Sigmoid colon (tissue), 7 donors: ENCODE measurements around the gene CITED1. TPM values are rescaled to one million over a fixed set of nuclear protein-coding genes. Genes with fewer than 3 reads are reported as not detected.
"Not testable (repeated sequence)": the region's sequence is repeated elsewhere in the genome, so short reads cannot be mapped to it uniquely, and the experiment has no call there.

Source experiments
- DNase-seq: peaks from one replicate; pipeline ENCODE4 v3.0.0-alpha.2; 2019
- H3K27ac ChIP-seq, 4 donors: fragments of 200-600 bp; sonication (generic); one replicate each; pipeline ENCODE4 v1.5.1; 2016 to 2019; ENCODE audit warnings: mild to moderate bottlenecking in 1 of 4
- H3K27me3 ChIP-seq, 3 donors: fragments of 200-600 bp; sonication (generic); one replicate each; pipeline ENCODE4 v1.5.1; 2019; ENCODE audit warnings: mild to moderate bottlenecking in 1 of 3
- H3K36me3 ChIP-seq, 4 donors: fragments of 200-600 bp; sonication (generic); one replicate each; pipeline ENCODE4 v1.5.1; 2016 to 2019
- H3K4me1 ChIP-seq, 4 donors: fragments of 200-600 bp; sonication (generic); one replicate each; pipeline ENCODE4 v1.5.1; 2017 to 2019
- H3K4me3 ChIP-seq, 4 donors: fragments of 200-600 bp; sonication (generic); one replicate each; pipeline ENCODE4 v1.5.1; 2017 to 2019; ENCODE audit warnings: mild to moderate bottlenecking in 2 of 4, moderate library complexity in 1 of 4
- H3K9me3 ChIP-seq, 4 donors: fragments of 200-600 bp in 3 of 4; sonication (generic) in 3 of 4; one replicate each; pipeline versions ENCODE4 v1.5.1 to v1.6.1; 2013 to 2019
- EP300 ChIP-seq, 4 donors: sonication (generic); formaldehyde crosslinking; IDR thresholded peaks; one replicate each; pipeline ENCODE4 v1.6.1; 2017; ENCODE audit warnings: antibody characterized with exemption in 4 of 4
- POLR2A ChIP-seq, 2 donors: fragments of 450-650 bp; IDR thresholded peaks; one replicate each; pipeline ENCODE4 v1.6.1; 2016; ENCODE audit warnings: antibody characterized with exemption in 2 of 2, mild to moderate bottlenecking in 2 of 2, moderate library complexity in 2 of 2
- POLR2AphosphoS5 ChIP-seq, 4 donors: sonication (generic); formaldehyde crosslinking; IDR thresholded peaks; one replicate each; pipeline ENCODE4 v1.6.1; 2017; ENCODE audit warnings: antibody characterized with exemption in 4 of 4
- WGBS, 2 donors: extraction: QIAGEN DNeasy Blood & Tissue Kit; methylation state at CpG; one replicate each; pipeline ENCODE4 v1.1.7; 2013; 5-methylcytosine and 5-hydroxymethylcytosine counted together
- intact Hi-C: fragments of 100-400 bp; cut with DNase I; formaldehyde crosslinking; loops from one replicate; pipeline ENCODE4 v1.15.1; 2023
- polyA plus RNA-seq, 3 donors: library from polyadenylated mRNA; stranded (reverse); fragments of 200-250 nt; gene quantifications; one replicate each; pipeline ENCODE4 v1.2.3, GENCODE V29; 2013
- total RNA-seq, 4 donors: library from RNA; depleted of rRNA; stranded (reverse); fragments of >200 nt; gene quantifications; one replicate each; pipeline ENCODE4 v1.1.0, GENCODE V29; 2016
- TF ChIP-seq, protein P1 (sequence below), 4 experiments: fragments of 450-650 bp in 3 of 4; fragments of 200-600 bp in 1 of 4; IDR thresholded peaks; one replicate each; pipeline ENCODE4 v1.5.1; 2016 to 2019; ENCODE audit warnings: antibody characterized with exemption in 4 of 4, mild to moderate bottlenecking in 3 of 4, moderate library complexity in 2 of 4
- donor health status: healthy with polysubstance abuse.
- donor health status: Bipolar disorder and iron deficiency.
- donor health status: healthy.

Gene CITED1
- total and polyA plus RNA-seq, 7 donors = 0.52 to 2.4 (median 0.99) TPM; not detected in 4

DNA sequence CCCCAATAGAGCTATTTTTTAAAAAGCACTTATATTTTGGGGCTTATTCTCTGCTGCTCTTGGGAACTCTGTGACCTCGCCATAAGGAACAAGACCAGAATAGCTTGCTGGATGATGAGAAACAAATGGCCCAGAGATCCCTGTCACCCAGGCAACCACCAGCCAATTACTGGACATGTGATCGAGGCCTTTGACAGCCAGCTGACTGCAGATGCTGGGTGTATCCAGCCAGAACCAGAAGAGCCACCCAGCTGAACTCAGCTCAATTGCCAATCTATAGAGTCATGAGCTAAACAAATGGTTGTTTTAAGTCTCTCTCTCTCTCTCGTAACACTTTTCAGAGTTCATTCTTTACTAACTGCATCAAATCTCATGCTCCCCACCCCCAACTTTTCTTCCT lies 24.4 kb upstream of the CITED1 start:
- TF ChIP-seq POLR2A (IDR thresholded peaks at IDR 0.05) (no peak), POLR2AphosphoS5 (IDR thresholded peaks at IDR 0.05) (no peak), EP300 (IDR thresholded peaks at IDR 0.05) (no peak)
- TF ChIP-seq, protein P1, sequence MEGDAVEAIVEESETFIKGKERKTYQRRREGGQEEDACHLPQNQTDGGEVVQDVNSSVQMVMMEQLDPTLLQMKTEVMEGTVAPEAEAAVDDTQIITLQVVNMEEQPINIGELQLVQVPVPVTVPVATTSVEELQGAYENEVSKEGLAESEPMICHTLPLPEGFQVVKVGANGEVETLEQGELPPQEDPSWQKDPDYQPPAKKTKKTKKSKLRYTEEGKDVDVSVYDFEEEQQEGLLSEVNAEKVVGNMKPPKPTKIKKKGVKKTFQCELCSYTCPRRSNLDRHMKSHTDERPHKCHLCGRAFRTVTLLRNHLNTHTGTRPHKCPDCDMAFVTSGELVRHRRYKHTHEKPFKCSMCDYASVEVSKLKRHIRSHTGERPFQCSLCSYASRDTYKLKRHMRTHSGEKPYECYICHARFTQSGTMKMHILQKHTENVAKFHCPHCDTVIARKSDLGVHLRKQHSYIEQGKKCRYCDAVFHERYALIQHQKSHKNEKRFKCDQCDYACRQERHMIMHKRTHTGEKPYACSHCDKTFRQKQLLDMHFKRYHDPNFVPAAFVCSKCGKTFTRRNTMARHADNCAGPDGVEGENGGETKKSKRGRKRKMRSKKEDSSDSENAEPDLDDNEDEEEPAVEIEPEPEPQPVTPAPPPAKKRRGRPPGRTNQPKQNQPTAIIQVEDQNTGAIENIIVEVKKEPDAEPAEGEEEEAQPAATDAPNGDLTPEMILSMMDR (IDR thresholded peaks at IDR 0.05) = no peak
- WGBS, 2 donors = 90 to 91% methylated on average over 3 of the region's 3 CpGs
- intact Hi-C loops = no loop called here
- peaks cover 0 to 3% (median 0%) of the 10 kb centered on the region in 3 donors for H3K27me3 ChIP-seq
- H3K27ac ChIP-seq = no peak overlapping the region
- no peak for DNase-seq
- H3K9me3 ChIP-seq = no peaks in the 10 kb centered on the region
- no peaks in the 10 kb centered on the region for H3K4me1 ChIP-seq
- no peak overlapping the region for H3K4me3 ChIP-seq
- no peaks in the 10 kb centered on the region for H3K36me3 ChIP-seq

DNA sequence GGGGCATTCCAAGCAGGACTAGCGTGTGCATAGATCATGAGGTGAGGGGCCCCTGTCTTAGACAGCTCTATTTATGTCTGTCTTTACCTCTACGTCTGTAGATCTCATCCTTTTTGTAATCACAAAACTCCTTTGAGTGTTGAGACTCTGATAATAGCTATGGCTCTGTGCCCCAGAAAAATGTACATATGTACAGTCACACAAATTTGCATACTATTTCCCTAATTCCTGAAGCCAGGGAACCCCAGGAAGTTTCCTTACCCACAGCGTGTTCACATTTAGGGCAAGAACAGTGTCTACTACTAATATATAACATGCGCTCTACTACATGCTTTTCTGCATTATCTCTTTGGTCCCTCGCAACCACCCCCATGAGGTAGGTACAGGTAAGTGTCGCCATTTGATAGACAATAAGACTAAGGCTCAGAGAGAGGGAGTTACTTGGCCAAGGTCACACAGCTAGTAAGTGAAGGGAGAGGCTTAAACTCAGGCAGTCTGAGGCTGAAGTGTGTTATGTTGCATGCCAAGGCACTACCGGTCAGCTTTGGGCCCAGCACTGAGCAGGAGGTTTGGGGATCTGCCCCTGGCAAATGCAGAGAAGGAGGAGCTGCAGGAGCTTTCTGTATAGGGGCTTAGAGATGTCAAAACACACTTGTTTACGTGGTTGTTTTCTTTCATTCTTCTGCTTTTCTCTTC lies 21.0 kb upstream of the CITED1 start:
- Histone ChIP-seq H3K9me3 (no peaks in the 10 kb centered on the region), H3K4me1 (no peaks in the 10 kb centered on the region), H3K27ac (no peak overlapping the region), H3K27me3 (peaks cover 0 to 3% (median 0%) of the 10 kb centered on the region in 3 donors), H3K4me3 (no peak overlapping the region), H3K36me3 (no peaks in the 10 kb centered on the region)
- intact Hi-C loops = no loop called here
- peak; percentile 20 for DNase-seq
- TF ChIP-seq EP300 (IDR thresholded peaks at IDR 0.05) (no peak), POLR2A (IDR thresholded peaks at IDR 0.05) (no peak), POLR2AphosphoS5 (IDR thresholded peaks at IDR 0.05) (no peak)
- TF ChIP-seq, protein P1 (IDR thresholded peaks at IDR 0.05) = no peak
- 91 to 94% methylated on average over 8 of the region's 8 CpGs for WGBS, 2 donors

DNA sequence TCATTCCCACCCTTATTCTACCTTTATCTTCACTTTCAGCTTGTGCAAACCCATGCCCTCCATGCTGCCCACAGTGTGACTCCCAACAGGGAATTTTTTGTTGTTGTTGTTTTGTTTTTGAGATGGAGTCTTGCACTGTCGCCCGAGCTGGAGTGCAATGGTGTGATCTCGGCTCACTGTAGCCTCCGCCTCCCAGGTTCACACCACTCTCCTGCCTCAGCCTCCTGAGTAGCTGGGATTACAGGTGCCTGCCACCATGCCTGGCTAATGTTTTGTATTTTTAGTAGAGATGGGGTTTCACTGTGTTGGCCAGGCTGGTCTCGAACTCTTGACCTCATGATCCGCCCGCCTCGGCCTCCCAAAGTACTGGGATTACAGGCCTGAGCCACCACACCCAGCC lies 13.9 kb upstream of the CITED1 start:
- DNase-seq, H3K4me3 ChIP-seq, H3K36me3 ChIP-seq, H3K27me3 ChIP-seq, H3K27ac ChIP-seq, H3K4me1 ChIP-seq, intact Hi-C loops, H3K9me3 ChIP-seq: not testable (repeated sequence)
- WGBS, 2 donors = 95% methylated on average over 8 of the region's 8 CpGs

DNA sequence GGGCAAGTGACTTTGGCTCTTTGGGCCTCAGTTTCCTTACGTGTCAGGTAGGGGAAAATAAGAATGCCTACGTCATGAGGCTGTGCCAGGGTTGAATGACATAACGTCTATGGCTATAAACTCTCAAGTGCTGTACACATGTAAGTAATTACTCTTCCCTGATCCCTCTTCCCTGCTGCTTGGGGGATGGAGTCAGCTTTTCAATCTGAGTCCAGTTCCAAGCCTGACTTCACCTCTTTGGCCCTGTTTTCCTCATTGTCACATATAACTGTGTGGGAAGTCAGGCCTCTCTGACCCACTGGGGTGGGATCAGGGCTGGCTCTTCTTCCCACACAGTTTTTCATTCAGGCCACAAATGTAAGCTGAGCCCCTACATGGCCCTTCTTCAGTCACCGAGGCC lies 11.4 kb upstream of the CITED1 start:
- TF ChIP-seq POLR2A (IDR thresholded peaks at IDR 0.05) (no peak), EP300 (IDR thresholded peaks at IDR 0.05) (no peak), POLR2AphosphoS5 (IDR thresholded peaks at IDR 0.05) (no peak)
- TF ChIP-seq, protein P1 (IDR thresholded peaks at IDR 0.05) = no peak
- Histone ChIP-seq H3K27ac (no peak overlapping the region), H3K9me3 (no peaks in the 10 kb centered on the region), H3K4me3 (no peak overlapping the region), H3K4me1 (peaks cover 0 to 14% (median 0%) of the 10 kb centered on the region in 4 donors), H3K36me3 (no peaks in the 10 kb centered on the region), H3K27me3 (no peaks in the 10 kb centered on the region)
- WGBS, 2 donors = 46 to 77% methylated on average over 4 of the region's 4 CpGs
- intact Hi-C loops = no loop called here
- DNase-seq = no peak

DNA sequence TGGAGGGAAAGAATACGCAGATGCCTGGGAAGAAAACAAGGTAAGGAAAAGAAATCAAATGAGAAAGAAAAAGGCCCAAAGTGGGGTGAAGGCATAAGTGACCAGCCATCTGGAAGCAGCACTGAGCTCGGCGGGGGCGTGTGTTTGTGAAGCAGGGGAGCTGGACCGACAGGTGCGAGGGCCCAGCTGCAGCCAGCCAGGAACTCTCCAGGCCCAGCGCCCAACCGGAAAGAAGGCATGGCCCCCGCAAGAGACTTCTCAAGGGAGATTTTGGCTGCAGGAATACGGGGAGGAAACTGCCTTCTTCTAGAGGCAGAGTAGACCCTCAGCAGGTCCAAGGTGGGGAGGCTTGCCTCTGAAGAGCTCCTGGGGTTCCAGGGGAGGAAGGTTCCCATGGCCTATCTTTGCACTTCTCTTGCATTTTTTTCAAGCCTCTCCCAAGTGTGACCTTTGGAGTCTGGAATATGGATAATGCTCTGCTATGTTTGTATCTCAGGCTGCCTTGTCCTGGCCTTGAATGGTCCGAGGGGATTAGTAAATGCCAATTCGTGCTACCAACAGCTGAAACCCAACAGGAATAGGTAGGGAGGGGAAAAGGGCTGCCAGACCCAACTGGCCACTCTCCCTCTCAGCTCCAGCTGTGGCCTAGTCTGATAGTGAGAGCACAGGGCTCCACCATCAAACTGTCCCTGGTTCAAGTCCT lies 10.8 kb upstream of the CITED1 start:
- no peak for TF ChIP-seq POLR2AphosphoS5 (IDR thresholded peaks at IDR 0.05)
- TF ChIP-seq POLR2A (IDR thresholded peaks at IDR 0.05) = no peak
- TF ChIP-seq EP300 (IDR thresholded peaks at IDR 0.05) = no peak
- TF ChIP-seq, protein P1 (IDR thresholded peaks at IDR 0.05) = no peak
- no peaks in the 10 kb centered on the region for H3K9me3 ChIP-seq
- DNase-seq = no peak
- no peaks in the 10 kb centered on the region for H3K36me3 ChIP-seq
- WGBS, 2 donors = 20 to 58% methylated on average over 12 of the region's 12 CpGs
- H3K4me3 ChIP-seq = no peak overlapping the region
- peaks cover 0 to 14% (median 0%) of the 10 kb centered on the region in 4 donors for H3K4me1 ChIP-seq
- intact Hi-C loops = no loop called here
- no peak overlapping the region for H3K27ac ChIP-seq
- H3K27me3 ChIP-seq = no peaks in the 10 kb centered on the region
